Right lobe of liver (tissue), 4 donors: ENCODE measurements around the gene SPATA16.

Experiments
- CTCF ChIP-seq, 4 donors: fragments of 200-600 bp in 3 of 4; fragments of 450-650 bp in 1 of 4; IDR thresholded peaks; one replicate each; pipeline versions ENCODE4 v1.5.1 to v1.8.0; 2016 to 2022; ENCODE audit warnings: antibody characterized with exemption in 4 of 4, mild to moderate bottlenecking in 2 of 4
- POLR2A ChIP-seq: fragments of 450-650 bp; IDR thresholded peaks from one replicate; pipeline ENCODE4 v1.6.1; 2017; ENCODE audit warnings: antibody characterized with exemption, mild to moderate bottlenecking
- donor health status: DM: no; HTN: no; CAD: no.
- donor health status: DM: no; HTN: no; CAD: no.
- donor health status: DM: no; HTN: yes; CAD: no.

GRCh38 chr3:172989373-172989772, 151.7 kb downstream of the SPATA16 start:
- TF ChIP-seq CTCF (IDR thresholded peaks at IDR 0.05) = no peak
- no peak for TF ChIP-seq POLR2A
